C4-2B (cell line): Measurements from ENCODE around the gene KLHL26.

ENCODE experiments used
- ZFX ChIP-seq: fragments of 450-650 bp; IDR thresholded peaks from 2 replicates; pipeline ENCODE4 v1.6.1; 2017
- TF ChIP-seq, protein P1 (sequence below): fragments of 450-650 bp; conservative IDR thresholded peaks from 2 replicates; pipeline ENCODE4 v1.5.1; 2017; ENCODE audit warnings: mild to moderate bottlenecking

DNA sequence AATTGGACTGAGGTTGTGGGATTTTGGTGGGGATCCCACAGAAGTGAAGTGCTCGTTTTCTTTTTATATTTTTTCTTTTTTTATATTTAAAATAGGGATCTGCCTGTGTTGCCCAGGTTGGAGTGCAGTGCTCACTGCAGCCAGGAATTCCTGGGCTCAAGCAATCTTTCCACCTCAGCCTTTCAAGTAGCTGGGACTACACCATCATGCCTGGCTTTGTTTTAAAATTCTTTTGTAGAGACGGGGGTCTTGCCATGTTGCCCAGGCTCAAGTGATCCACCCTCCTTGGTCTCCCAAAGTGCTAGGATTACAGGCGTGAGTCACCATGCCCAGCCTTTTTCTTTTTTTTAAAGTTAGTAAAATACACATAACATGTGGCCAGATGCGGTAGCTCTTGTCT lies 67.2 kb downstream of the KLHL26 start:
- TF ChIP-seq, protein P1, sequence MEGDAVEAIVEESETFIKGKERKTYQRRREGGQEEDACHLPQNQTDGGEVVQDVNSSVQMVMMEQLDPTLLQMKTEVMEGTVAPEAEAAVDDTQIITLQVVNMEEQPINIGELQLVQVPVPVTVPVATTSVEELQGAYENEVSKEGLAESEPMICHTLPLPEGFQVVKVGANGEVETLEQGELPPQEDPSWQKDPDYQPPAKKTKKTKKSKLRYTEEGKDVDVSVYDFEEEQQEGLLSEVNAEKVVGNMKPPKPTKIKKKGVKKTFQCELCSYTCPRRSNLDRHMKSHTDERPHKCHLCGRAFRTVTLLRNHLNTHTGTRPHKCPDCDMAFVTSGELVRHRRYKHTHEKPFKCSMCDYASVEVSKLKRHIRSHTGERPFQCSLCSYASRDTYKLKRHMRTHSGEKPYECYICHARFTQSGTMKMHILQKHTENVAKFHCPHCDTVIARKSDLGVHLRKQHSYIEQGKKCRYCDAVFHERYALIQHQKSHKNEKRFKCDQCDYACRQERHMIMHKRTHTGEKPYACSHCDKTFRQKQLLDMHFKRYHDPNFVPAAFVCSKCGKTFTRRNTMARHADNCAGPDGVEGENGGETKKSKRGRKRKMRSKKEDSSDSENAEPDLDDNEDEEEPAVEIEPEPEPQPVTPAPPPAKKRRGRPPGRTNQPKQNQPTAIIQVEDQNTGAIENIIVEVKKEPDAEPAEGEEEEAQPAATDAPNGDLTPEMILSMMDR, result no peak
- TF ChIP-seq ZFX, result no peak
